GM19468 (cell line): ENCODE results near the gene SPAG16.

Experiments
- ATAC-seq: cut with Tn5 transposase; IDR thresholded peaks from one replicate; pipeline ENCODE4 v1.9.1; 2021; ENCODE audit warnings: mild to moderate bottlenecking, moderate library complexity, moderate number of reproducible peaks; ENCODE audit not compliant: unreplicated experiment; ENCODE audit errors: extremely low read depth

Gene SPAG16

DNA sequence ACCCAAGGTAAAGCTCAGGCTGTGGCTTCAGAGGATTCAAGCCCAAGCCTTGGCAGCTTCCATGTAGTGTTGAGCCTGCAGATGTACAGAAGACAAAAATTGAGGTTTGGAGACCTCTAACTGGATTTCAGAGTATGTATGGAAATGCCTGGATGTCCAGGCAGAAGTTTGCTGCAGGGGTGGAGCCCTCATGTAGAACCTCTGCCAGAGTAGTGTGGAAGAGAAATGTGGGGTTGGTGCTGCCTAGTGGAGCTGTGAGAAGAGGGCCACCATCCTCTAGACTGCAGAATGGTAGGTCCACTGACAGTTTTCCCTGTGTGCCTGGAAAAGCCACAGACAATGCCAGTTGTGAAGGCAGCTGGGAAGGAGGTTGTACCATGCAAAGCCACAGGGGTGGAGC, 239.9 kb downstream of the SPAG16 start:
- ATAC-seq, result no peak

DNA sequence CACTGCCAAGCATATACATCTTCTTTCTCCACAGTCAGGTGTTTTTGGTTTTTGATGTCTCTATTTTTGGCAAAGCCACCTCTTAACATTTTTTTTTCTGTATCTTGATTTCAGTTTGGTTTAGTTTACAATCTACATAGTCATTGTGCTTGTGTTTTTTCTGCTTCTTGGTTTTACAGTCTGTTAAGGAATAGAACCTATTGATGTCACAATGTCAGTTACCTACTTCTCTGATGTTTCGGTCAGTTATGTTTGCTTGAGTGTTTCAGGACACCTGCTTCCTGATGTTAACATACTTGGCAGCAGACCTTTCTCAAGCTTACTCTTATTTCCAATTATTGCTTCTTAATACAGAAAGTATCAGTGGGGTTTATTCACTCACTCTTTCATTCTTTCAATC, 253.3 kb downstream of the SPAG16 start:
- peak; percentile 62 for ATAC-seq

DNA sequence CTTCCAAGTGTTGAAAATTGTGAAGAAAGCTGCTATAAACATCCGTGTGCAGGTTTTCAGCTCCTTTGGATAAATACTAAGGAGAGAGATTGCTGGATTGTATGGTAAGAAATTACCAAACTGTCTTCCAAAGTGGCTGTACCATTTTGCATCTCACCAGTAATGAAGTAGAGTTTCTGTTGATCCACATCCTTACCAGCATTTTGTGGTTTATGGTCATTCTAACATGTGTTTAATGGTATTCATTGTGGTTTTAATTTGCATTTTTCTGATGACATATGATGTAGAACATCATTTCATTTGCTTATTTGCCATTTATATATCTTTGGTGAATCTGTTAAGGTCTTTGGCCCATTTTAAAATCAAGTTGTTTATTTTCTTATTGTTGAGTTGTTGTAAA, 260.7 kb downstream of the SPAG16 start:
- ATAC-seq, result no peak

DNA sequence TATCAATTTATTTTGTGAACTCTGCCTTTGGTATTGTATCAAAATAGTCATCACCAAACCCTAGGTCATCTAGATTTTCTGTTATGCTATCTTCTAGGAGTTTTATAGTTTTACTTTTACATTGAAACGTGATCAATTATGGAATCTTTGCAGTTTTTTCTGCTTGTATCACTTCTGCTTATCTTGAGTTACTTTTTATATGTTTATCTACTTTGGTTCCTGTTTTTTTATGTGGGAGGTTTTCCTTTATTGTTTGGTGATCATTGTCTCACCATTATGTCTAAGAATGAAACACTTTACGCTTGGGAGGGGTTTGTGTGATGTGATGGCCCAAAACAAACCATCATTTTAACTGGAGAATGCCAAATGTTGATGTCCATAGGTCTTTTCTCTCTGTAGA, 261.2 kb downstream of the SPAG16 start:
- ATAC-seq, result no peak

DNA sequence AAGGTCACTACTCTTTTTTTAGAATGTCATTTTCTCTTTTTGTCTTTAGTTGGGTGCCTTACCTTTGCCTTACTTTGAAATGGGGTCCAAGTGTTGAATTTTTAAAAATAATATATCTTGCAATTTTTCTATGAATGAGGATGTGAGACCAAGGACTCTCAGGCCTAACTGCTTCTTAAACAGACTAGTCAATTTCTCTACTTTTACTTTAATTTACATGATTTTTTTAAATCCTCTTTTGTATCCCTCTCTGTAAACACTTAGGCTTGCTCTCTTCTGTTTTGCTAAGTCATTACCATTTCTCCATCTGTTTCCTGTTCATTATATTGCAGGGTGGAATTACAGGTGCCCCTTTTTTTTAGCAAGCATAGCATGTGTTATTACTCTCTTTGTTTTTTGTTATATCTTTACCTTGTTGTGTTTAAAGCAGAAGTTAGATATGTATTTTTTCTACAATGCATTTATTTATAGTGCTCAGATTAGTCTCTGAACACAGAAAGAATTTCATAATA, 261.8 kb downstream of the SPAG16 start:
- no peak for ATAC-seq

GRCh38 chr2:213551526-213551925, 267.3 kb downstream of the SPAG16 start:
- no peak for ATAC-seq

DNA sequence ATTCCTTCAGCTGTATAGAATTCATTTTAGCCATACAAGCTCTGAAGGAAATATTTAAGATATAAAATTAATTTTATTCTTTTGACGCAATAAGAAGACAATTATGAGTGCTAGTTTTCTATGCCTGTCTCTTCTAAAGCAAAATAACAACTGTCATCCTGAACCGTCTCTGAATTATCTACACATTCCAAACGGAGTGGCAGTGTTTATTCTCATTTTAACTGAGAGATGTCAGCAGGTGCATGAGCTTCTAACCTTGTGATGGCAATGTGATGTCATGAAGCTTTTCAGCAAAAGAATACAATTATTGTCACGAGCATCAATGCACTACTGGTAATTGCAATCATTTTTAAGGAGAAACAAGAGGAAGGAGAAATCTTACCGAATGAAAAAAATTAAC, 274.8 kb downstream of the SPAG16 start:
- no peak for ATAC-seq

- no peak for ATAC-seq
These were observed 277.5 kb downstream of the SPAG16 start for GRCh38 chr2:213561759-213562158.

DNA sequence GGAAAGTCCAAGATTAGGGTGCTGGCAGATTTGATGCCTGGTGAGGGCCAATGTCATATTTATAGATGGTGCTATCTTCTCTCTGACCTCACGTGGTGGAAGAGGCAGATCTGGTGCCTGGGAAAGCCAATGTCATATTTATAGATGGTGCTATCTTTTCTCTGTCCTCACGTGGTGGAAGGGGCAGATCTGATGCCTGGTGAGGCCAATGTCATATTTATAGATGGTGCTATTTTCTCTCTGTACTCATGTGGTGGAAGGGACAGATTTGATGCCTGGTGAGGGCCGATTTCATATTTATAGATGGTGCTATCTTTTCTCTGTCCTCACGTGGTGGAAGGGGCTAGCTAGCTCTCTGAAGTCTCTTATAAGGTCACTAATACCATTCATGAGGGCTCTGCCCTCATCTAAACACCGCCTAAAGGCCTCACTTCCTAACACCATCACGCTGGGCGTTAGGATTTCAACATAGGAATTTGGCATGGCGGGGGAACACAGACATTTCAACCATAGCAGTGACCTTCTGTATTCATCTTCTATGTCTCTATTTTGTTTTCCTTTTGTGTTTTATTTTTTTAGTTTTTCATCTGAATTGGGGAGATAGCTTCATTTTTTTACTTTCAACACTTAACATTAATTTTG, 278.4 kb downstream of the SPAG16 start:
- ATAC-seq, result no peak

- no peak for ATAC-seq
These were observed 282.6 kb downstream of the SPAG16 start for GRCh38 chr2:213566846-213567245.

- ATAC-seq, result no peak
These were observed 325.4 kb downstream of the SPAG16 start for GRCh38 chr2:213609570-213610170.

DNA sequence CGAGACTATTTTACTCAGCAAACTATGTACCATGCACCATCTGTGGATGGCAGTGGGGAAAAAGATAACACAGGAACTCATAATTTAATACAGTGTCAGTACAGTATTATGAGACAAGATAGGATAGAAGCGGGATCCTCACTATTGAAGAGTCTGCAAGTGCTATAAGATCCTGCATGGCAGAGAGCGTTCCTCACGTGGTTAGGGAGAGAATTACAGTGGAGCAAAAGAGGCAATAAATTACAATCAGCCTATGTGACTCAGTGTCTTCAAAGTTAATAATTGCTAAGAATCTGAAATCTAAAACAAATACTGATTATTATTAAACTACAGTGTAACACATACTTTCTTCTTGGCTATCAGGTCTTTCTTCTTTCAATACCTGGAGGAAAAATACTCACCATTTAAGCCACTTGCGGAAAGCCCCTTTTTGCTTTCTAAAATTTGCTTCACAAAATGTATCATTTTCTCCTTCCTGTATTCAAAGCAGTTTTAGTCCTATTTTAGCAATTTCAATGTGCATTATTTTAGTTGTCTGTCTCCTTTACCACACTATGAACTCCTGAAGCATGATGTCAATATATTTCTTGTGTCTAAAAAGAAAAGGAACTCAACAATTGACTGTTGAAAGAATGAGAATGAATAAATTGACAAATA, 342.9 kb downstream of the SPAG16 start:
- ATAC-seq, result no peak

DNA sequence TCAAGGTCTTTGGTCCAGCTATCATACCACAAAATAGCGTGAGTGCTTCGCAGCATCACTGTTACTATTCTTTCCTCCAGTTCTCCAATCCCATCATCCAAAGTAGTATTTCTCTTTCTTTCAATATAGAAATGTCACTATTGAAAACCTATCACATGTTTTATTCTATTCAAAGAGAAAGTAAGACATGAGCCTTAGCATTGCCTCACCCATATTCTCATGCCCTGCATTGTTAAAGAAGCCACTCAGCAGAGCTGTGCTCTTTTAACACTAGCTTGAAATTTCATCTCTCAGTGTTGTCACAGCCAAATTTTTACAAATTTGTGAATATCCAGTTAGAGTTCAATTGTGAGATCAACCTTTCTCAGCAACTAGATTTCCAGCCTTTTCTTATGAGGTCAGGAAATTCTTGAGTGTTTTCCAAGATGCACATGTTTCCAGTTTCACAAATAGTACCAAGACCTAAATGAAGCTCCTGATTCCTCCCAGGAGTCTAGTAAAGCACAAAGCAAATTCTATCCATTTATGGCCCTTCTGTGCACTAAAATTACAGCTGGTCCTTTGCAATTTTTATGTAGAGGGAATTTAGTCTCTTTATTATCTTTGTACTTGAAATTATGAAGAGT, 343.7 kb downstream of the SPAG16 start:
- ATAC-seq, result no peak

- ATAC-seq, result no peak
These were observed 356.6 kb downstream of the SPAG16 start for GRCh38 chr2:213640738-213641425.

GRCh38 chr2:213644926-213645325, 360.7 kb downstream of the SPAG16 start:
- no peak for ATAC-seq

DNA sequence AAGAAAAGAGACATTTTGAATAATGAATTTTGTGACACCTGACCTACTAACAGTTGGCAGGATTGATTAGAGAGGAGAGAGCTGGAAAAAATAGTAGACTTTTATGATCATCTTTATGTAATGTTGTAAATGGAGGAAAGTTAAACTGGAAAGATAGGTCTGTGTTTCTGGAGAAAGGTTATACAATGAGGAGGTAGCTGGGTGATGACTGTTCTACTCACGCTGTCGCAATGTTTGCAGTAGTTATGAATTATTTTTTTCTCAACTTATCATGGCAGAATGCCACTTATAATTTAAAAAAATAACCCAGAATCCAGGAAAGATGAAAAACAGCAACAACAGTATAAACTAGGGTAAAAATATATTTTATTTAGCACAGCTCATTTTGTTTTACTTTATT, 364.9 kb downstream of the SPAG16 start:
- ATAC-seq, result no peak

DNA sequence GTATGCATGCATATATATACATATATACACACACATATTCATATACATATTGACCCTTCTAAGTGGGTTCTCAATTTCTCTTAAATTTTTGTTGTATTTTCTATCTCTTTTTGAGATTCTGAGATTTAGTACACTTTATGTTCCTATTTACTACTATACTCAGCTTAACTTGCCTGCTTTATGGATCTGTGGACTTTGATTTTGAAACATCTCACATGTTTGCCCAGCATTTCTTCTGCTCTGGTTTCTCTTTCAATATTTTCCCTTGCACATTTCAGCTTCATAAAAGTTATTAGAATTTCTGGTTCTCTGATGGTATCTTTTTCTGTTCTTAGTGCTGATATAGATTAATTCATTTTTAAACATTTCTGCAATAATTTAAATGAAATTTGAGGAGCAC, 380.6 kb downstream of the SPAG16 start:
- no peak for ATAC-seq

DNA sequence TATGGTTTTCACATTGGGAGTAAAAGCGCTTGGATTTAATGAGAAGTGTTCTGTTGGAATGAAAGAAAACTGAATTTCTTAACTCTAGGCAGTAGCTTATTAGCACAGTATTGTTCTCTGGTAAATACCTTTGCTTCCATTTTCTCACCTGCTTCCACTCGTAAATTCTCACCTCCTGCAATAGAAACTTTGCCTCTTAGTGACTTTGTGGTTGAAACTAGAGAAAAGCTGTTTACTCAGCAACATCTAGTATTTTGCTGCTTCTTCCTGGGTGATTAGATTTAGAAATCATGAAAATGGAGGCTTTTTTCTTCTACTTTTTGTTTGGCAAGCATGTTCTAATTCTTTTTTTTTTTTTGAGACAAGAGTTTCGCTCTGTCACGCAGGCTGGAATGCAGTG, 385.4 kb downstream of the SPAG16 start:
- ATAC-seq, result no peak

GRCh38 chr2:213678437-213679218, 394.4 kb downstream of the SPAG16 start:
- no peak for ATAC-seq

DNA sequence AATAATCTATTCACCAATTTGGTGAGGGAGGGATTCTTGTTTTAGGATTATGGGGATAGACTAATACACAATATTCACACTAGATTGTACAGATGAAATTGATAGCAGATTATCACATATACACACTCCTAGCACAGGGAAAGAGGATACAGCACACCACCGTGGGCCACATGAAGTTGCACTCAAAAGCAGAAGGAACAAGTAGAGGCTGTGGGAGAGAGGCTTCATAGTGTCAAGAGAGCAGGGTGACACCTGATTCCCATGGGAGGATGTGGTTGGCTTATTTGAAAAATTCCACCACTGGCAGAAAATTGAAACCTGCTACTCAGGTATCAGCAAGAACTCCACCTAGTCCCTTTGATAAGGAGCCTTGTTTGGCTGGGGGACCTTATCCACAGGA, 395.6 kb downstream of the SPAG16 start:
- ATAC-seq, result no peak
